ENCODE data around the gene SH2D3C. TPM values are rescaled to one million over a fixed set of nuclear protein-coding genes. Genes with fewer than 3 reads are reported as not detected.
A peak's percentile ranks its signal among the peaks of the same experiment; 100 is the strongest.

The SH2D3C gene
- polyA plus RNA-seq, 1 donor from 2014 or later = 14.5 TPM

DNA sequence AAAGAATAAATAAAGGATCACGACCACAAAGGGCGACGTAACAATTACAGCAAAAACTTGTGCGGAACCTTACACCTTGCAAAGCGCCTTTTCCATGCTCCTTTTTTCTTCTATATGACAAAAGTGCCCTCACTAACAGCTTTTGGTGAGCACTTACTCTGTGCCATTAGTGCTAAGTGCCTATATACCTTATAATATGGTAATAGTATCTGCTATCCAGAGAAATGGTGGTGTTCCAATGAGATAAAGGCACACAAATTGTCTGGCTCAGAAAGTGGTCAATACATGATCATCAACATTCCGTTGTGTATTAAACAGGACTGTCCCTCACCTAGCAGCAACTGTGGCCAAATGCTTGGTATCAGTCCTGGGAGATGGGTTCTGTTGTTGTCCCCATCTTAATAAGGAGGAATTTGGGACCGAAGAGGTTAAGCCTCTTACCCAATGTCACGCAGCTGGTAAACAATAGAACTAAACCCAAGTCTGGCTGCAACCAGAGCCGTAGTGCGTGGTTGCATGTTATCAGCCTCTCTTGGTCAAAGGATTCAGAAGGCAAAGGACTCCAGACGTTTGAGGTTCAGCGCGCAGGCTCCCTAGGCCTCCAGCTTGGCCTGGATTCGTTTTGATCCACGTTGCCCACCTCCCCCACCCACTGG lies 42.8 kb downstream of the SH2D3C start:
- Histone ChIP-seq H2AFZ (ENCODE audit: low read depth, low read length) (no peak overlapping the region), H3K4me3 (ENCODE audit: low read length) (peak overlapping the region; percentile 90), H3K4me2 (ENCODE audit: low read length) (peak overlapping the region; percentile 89), H3K36me3 (ENCODE audit: insufficient read depth, low read length) (no peaks in the 10 kb centered on the region), H3K9me3 (ENCODE audit: low read length) (no peaks in the 10 kb centered on the region), H4K20me1 (ENCODE audit: insufficient read depth) (no peaks in the 10 kb centered on the region), H3K27me3 (ENCODE audit: insufficient read depth, low read depth, low read length) (no peaks in the 10 kb centered on the region), H3K27ac (ENCODE audit: low read length) (peak overlapping the region; percentile 97), H3K9me2 (ENCODE audit: insufficient read depth, low read length) (no peaks in the 10 kb centered on the region), H3F3A (ENCODE audit: insufficient read depth, low read length, poor library complexity, severe bottlenecking) (no peaks in the 10 kb centered on the region), H3K9ac (ENCODE audit: low read length) (peak overlapping the region; percentile 71), H3K79me2 (replicated peaks; ENCODE audit: insufficient read depth, low read length) (peaks cover 3% of the 10 kb centered on the region)
- TF ChIP-seq SMC3 (conservative IDR thresholded peaks at IDR 0.05; ENCODE audit: poor library complexity) (no peak), EP300 (conservative IDR thresholded peaks at IDR 0.05; ENCODE audit: poor library complexity, severe bottlenecking) (no peak)
- TF ChIP-seq, protein P1, sequence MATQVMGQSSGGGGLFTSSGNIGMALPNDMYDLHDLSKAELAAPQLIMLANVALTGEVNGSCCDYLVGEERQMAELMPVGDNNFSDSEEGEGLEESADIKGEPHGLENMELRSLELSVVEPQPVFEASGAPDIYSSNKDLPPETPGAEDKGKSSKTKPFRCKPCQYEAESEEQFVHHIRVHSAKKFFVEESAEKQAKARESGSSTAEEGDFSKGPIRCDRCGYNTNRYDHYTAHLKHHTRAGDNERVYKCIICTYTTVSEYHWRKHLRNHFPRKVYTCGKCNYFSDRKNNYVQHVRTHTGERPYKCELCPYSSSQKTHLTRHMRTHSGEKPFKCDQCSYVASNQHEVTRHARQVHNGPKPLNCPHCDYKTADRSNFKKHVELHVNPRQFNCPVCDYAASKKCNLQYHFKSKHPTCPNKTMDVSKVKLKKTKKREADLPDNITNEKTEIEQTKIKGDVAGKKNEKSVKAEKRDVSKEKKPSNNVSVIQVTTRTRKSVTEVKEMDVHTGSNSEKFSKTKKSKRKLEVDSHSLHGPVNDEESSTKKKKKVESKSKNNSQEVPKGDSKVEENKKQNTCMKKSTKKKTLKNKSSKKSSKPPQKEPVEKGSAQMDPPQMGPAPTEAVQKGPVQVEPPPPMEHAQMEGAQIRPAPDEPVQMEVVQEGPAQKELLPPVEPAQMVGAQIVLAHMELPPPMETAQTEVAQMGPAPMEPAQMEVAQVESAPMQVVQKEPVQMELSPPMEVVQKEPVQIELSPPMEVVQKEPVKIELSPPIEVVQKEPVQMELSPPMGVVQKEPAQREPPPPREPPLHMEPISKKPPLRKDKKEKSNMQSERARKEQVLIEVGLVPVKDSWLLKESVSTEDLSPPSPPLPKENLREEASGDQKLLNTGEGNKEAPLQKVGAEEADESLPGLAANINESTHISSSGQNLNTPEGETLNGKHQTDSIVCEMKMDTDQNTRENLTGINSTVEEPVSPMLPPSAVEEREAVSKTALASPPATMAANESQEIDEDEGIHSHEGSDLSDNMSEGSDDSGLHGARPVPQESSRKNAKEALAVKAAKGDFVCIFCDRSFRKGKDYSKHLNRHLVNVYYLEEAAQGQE (IDR thresholded peaks at IDR 0.05; ENCODE audit: borderline replicate concordance) = peak; percentile 76

DNA sequence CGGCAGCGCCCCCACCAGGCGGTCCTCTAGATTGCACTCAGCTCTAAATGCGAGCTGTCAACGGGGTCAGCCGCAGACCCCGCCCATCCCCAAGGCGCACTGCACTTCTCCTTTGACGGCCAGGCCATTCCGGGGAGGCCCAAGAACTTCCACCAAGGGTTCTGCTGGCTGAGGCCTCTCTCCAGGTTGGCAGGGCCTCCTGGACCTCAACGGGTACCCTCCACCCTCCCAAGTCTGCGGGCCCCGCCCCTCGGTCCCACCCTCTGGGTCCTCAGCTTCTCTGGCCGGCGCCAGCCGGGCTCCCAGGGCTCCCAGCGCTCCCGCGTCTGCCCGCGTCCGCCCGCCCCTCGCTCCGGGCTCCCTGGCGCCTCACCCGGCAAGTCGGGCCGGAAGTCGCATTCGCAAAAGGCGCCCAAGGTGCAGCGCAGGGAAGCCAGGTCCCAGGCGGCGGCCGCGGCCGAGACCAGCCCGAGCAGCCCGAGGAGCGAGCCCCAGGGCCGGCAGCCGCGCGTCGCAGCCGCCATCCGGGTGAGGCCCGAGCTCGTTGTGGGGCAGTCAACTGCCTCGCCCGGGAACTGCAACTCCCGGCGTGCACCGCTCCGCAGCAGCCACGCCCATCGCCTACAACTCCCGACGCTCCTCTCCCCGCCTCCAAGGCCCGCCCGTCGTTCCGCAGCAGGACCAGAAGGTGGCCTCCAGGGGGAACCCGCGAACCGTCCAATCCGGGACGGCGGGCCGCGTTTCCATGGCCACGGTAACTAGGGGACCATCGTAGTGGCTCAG lies 43.5 kb downstream of the SH2D3C start, which contains the start of gene TOR2A:
Gene TOR2A (minus strand): TSS at position 548 of the 783 bp plus-strand sequence. CDS start 24 bp downstream, at position 524.
- Histone ChIP-seq H3K9ac (ENCODE audit: low read length) (peak within 1 kb of the TSS; percentile 95), H3K27ac (ENCODE audit: low read length) (peak within 1 kb of the TSS; percentile 97)
- TF ChIP-seq EZH2 (IDR thresholded peaks at IDR 0.05; ENCODE audit: borderline replicate concordance, insufficient read depth, low read length, poor library complexity, severe bottlenecking) (no peak), EP300 (conservative IDR thresholded peaks at IDR 0.05; ENCODE audit: poor library complexity, severe bottlenecking) (peak; percentile 92), MXI1 (conservative IDR thresholded peaks at IDR 0.05; ENCODE audit: poor library complexity, severe bottlenecking) (peak; percentile 95), SMC3 (conservative IDR thresholded peaks at IDR 0.05; ENCODE audit: poor library complexity) (peak; percentile 90), RAD21 (conservative IDR thresholded peaks at IDR 0.05) (peak; percentile 93), POLR2AphosphoS5 (IDR thresholded peaks at IDR 0.05) (peak; percentile 82), TAF1 (IDR thresholded peaks at IDR 0.05; ENCODE audit: low read depth) (no peak)
- TF ChIP-seq, protein P2, sequence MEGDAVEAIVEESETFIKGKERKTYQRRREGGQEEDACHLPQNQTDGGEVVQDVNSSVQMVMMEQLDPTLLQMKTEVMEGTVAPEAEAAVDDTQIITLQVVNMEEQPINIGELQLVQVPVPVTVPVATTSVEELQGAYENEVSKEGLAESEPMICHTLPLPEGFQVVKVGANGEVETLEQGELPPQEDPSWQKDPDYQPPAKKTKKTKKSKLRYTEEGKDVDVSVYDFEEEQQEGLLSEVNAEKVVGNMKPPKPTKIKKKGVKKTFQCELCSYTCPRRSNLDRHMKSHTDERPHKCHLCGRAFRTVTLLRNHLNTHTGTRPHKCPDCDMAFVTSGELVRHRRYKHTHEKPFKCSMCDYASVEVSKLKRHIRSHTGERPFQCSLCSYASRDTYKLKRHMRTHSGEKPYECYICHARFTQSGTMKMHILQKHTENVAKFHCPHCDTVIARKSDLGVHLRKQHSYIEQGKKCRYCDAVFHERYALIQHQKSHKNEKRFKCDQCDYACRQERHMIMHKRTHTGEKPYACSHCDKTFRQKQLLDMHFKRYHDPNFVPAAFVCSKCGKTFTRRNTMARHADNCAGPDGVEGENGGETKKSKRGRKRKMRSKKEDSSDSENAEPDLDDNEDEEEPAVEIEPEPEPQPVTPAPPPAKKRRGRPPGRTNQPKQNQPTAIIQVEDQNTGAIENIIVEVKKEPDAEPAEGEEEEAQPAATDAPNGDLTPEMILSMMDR (IDR thresholded peaks at IDR 0.05; ENCODE audit: poor library complexity, severe bottlenecking) = peak; percentile 99
- TF ChIP-seq, protein P1 (IDR thresholded peaks at IDR 0.05; ENCODE audit: borderline replicate concordance) = peak; percentile 17

More for the DNA sequence above, 43.5 kb downstream of the SH2D3C start, which contains the start of gene TOR2A:
- no peaks in the 10 kb centered on the region for H3K27me3 ChIP-seq (ENCODE audit: insufficient read depth, low read depth, low read length)
- H3F3A ChIP-seq (ENCODE audit: insufficient read depth, low read length, poor library complexity, severe bottlenecking) = no peaks in the 10 kb centered on the region
- peaks cover 3% of the 10 kb centered on the region for H3K79me2 ChIP-seq (replicated peaks; ENCODE audit: insufficient read depth, low read length)
- no peaks in the 10 kb centered on the region for H3K36me3 ChIP-seq (ENCODE audit: insufficient read depth, low read length)
- H3K4me3 ChIP-seq (ENCODE audit: low read length) = peak within 1 kb of the TSS; percentile 90
- peak within 1 kb of the TSS; percentile 59 for H2AFZ ChIP-seq (ENCODE audit: low read depth, low read length)
- H3K9me3 ChIP-seq (ENCODE audit: low read length) = no peaks in the 10 kb centered on the region
- no peaks in the 10 kb centered on the region for H4K20me1 ChIP-seq (ENCODE audit: insufficient read depth)
- peak within 1 kb of the TSS; percentile 89 for H3K4me2 ChIP-seq (ENCODE audit: low read length)
- no peaks in the 10 kb centered on the region for H3K9me2 ChIP-seq (ENCODE audit: insufficient read depth, low read length)
